Uterus (tissue), 2 donors: ENCODE measurements around the gene VEZF1.

ENCODE experiments used
- POLR2A ChIP-seq, 2 donors: fragments of 450-650 bp; IDR thresholded peaks; one replicate each; pipeline ENCODE4 v1.6.1; 2016; ENCODE audit warnings: antibody characterized with exemption in 2 of 2, mild to moderate bottlenecking in 1 of 2, moderate library complexity in 1 of 2
- TF ChIP-seq, protein P1 (sequence below), 4 experiments: fragments of 200-600 bp in 2 of 4; fragments of 450-650 bp in 2 of 4; sonication (generic) in 2 of 4; IDR thresholded peaks; one replicate each; pipeline ENCODE4 v1.5.1; 2016 to 2019; ENCODE audit warnings: antibody characterized with exemption in 4 of 4, mild to moderate bottlenecking in 2 of 4, moderate library complexity in 1 of 4

DNA sequence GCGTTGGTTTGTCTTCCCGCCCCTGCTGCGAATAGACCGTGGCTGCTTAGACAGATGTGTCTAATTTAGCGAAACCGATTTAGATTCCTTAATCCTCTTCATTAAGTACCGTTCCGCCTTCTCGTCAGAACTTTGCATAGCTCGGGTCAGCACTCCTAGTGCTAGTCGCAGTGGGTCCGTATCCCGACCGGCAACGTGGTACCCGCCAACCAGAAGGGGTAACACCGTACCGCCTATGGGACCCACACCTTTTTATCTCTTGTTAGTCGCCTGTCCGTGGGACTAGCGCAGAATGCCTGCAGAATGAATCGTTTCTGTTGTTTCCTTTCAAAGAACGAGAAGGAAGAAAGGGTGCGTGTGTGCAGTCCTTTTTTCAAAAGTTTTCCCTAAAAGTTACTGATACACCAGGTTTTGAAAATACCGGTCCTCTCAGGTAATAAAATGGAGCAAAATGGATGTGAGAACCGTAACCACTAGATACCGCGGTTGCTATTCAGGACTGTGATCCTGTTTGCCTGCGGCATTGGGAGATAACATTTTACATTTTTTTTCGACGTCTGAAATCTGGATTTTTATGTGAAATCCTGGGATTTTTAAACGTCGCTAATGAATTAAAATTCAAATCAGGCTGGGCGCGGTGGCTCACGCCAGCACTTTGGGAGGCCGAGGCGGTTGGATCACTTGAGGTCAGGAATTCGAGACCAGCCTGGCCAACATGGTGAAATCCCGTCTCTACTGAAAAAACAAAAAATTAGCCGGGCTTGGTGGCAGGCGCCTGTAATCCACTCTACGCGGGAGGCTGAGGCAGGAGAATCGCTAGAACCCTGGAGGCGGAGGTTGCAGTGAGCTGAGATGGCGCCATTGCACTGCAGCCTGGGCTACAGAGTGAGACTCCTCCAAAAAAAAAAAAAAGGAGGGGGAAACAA, 20.0 kb upstream of the VEZF1 start:
- TF ChIP-seq, protein P1, sequence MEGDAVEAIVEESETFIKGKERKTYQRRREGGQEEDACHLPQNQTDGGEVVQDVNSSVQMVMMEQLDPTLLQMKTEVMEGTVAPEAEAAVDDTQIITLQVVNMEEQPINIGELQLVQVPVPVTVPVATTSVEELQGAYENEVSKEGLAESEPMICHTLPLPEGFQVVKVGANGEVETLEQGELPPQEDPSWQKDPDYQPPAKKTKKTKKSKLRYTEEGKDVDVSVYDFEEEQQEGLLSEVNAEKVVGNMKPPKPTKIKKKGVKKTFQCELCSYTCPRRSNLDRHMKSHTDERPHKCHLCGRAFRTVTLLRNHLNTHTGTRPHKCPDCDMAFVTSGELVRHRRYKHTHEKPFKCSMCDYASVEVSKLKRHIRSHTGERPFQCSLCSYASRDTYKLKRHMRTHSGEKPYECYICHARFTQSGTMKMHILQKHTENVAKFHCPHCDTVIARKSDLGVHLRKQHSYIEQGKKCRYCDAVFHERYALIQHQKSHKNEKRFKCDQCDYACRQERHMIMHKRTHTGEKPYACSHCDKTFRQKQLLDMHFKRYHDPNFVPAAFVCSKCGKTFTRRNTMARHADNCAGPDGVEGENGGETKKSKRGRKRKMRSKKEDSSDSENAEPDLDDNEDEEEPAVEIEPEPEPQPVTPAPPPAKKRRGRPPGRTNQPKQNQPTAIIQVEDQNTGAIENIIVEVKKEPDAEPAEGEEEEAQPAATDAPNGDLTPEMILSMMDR (IDR thresholded peaks at IDR 0.05): no peak
- TF ChIP-seq POLR2A (IDR thresholded peaks at IDR 0.05): no peak
